Uterus (tissue), 2 donors: ENCODE measurements around the gene WNT2.

ENCODE experiments used
- POLR2A ChIP-seq, 2 donors: fragments of 450-650 bp; IDR thresholded peaks; one replicate each; pipeline ENCODE4 v1.6.1; 2016; ENCODE audit warnings: antibody characterized with exemption in 2 of 2, mild to moderate bottlenecking in 1 of 2, moderate library complexity in 1 of 2
- TF ChIP-seq, protein P1 (sequence below), 4 experiments: fragments of 200-600 bp in 2 of 4; fragments of 450-650 bp in 2 of 4; sonication (generic) in 2 of 4; IDR thresholded peaks; one replicate each; pipeline ENCODE4 v1.5.1; 2016 to 2019; ENCODE audit warnings: antibody characterized with exemption in 4 of 4, mild to moderate bottlenecking in 2 of 4, moderate library complexity in 1 of 4

DNA sequence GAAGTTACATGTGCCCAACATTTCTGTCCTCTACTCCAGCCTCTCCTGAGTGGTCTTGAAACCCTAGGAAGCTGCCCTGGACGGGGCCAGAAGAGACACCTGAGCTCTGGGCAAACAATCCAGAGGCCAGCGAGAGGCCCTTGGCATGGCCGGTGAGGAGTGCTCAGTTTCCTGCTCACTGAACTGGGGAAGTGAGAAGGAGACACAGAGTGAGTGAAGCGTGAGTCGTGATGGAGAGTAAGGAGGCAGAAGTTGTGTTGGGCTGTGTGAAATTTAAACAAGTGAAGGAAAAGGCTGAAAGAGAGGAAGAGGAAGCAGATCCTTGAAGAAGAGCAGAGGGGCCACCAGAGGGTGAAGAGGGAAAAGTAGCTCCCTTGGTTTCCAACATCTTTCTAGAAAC, 73.2 kb downstream of the WNT2 start:
- TF ChIP-seq, protein P1, sequence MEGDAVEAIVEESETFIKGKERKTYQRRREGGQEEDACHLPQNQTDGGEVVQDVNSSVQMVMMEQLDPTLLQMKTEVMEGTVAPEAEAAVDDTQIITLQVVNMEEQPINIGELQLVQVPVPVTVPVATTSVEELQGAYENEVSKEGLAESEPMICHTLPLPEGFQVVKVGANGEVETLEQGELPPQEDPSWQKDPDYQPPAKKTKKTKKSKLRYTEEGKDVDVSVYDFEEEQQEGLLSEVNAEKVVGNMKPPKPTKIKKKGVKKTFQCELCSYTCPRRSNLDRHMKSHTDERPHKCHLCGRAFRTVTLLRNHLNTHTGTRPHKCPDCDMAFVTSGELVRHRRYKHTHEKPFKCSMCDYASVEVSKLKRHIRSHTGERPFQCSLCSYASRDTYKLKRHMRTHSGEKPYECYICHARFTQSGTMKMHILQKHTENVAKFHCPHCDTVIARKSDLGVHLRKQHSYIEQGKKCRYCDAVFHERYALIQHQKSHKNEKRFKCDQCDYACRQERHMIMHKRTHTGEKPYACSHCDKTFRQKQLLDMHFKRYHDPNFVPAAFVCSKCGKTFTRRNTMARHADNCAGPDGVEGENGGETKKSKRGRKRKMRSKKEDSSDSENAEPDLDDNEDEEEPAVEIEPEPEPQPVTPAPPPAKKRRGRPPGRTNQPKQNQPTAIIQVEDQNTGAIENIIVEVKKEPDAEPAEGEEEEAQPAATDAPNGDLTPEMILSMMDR (IDR thresholded peaks at IDR 0.05): no peak
- TF ChIP-seq POLR2A (IDR thresholded peaks at IDR 0.05): no peak
